ENCODE measurements around the gene TP53I11.

Gene TP53I11

GRCh38 chr11:44911029-44911814 is 39.5 kb downstream of the TP53I11 start:
- no peaks in the 10 kb centered on the region for H3K4me1 ChIP-seq (ENCODE audit: insufficient read depth, poor library complexity, severe bottlenecking)
- DNase-seq (ENCODE audit: low spot score) (no peak), ATAC-seq (ENCODE audit: low read depth) (peak; percentile 83)
- no peak overlapping the region for H3K4me3 ChIP-seq (ENCODE audit: severe bottlenecking)
- H3K27ac ChIP-seq (ENCODE audit: poor library complexity, severe bottlenecking) = no peak overlapping the region
- H3K36me3 ChIP-seq (ENCODE audit: low read depth) = no peaks in the 10 kb centered on the region
- no peaks in the 10 kb centered on the region for H3K9me3 ChIP-seq (ENCODE audit: severe bottlenecking)
- TF ChIP-seq CTCF (IDR thresholded peaks at IDR 0.05; ENCODE audit: poor library complexity, severe bottlenecking) = peak; percentile 80
- no peaks in the 10 kb centered on the region for H3K27me3 ChIP-seq (ENCODE audit: insufficient read depth, poor library complexity, severe bottlenecking)

GRCh38 chr11:44910591-44910990 is 40.1 kb downstream of the TP53I11 start:
- Histone ChIP-seq H3K27me3 (ENCODE audit: insufficient read depth, poor library complexity, severe bottlenecking) (no peaks in the 10 kb centered on the region), H3K27ac (ENCODE audit: poor library complexity, severe bottlenecking) (no peak overlapping the region), H3K36me3 (ENCODE audit: low read depth) (no peaks in the 10 kb centered on the region), H3K4me1 (ENCODE audit: insufficient read depth, poor library complexity, severe bottlenecking) (no peaks in the 10 kb centered on the region), H3K9me3 (ENCODE audit: severe bottlenecking) (no peaks in the 10 kb centered on the region), H3K4me3 (ENCODE audit: severe bottlenecking) (no peak overlapping the region)
- DNase-seq (ENCODE audit: low spot score) (no peak), ATAC-seq (ENCODE audit: low read depth) (no peak)
- TF ChIP-seq CTCF (IDR thresholded peaks at IDR 0.05; ENCODE audit: poor library complexity, severe bottlenecking) = no peak

GRCh38 chr11:44909557-44909956 is 41.1 kb downstream of the TP53I11 start:
- H3K4me1 ChIP-seq (ENCODE audit: insufficient read depth, poor library complexity, severe bottlenecking) = no peaks in the 10 kb centered on the region
- no peak overlapping the region for H3K27ac ChIP-seq (ENCODE audit: poor library complexity, severe bottlenecking)
- ATAC-seq (ENCODE audit: low read depth) = no peak
- no peaks in the 10 kb centered on the region for H3K9me3 ChIP-seq (ENCODE audit: severe bottlenecking)
- no peak for TF ChIP-seq CTCF (IDR thresholded peaks at IDR 0.05; ENCODE audit: poor library complexity, severe bottlenecking)
- no peaks in the 10 kb centered on the region for H3K27me3 ChIP-seq (ENCODE audit: insufficient read depth, poor library complexity, severe bottlenecking)
- no peaks in the 10 kb centered on the region for H3K36me3 ChIP-seq (ENCODE audit: low read depth)
- H3K4me3 ChIP-seq (ENCODE audit: severe bottlenecking) = no peak overlapping the region
- no peak for DNase-seq (ENCODE audit: low spot score)

- no peak for DNase-seq (ENCODE audit: low spot score)
- no peak overlapping the region for H3K27ac ChIP-seq (ENCODE audit: poor library complexity, severe bottlenecking)
- H3K4me3 ChIP-seq (ENCODE audit: severe bottlenecking) = no peak overlapping the region
- no peak for TF ChIP-seq CTCF (IDR thresholded peaks at IDR 0.05; ENCODE audit: poor library complexity, severe bottlenecking)
- no peak for ATAC-seq (ENCODE audit: low read depth)
- no peaks in the 10 kb centered on the region for H3K36me3 ChIP-seq (ENCODE audit: low read depth)
- no peaks in the 10 kb centered on the region for H3K9me3 ChIP-seq (ENCODE audit: severe bottlenecking)
- H3K27me3 ChIP-seq (ENCODE audit: insufficient read depth, poor library complexity, severe bottlenecking) = no peaks in the 10 kb centered on the region
- H3K4me1 ChIP-seq (ENCODE audit: insufficient read depth, poor library complexity, severe bottlenecking) = no peaks in the 10 kb centered on the region
These were observed 44.0 kb downstream of the TP53I11 start for GRCh38 chr11:44906649-44907048.

Data from RWPE2 (cell line).